ENCODE data around the gene LARGE1.

LARGE1 gene

GRCh38 chr22:33811208-33811607, 109.1 kb downstream of the LARGE1 start:
- TF ChIP-seq CTCF (IDR thresholded peaks at IDR 0.05; ENCODE audit: insufficient read depth, low read length) (no peak), POLR2AphosphoS5 (IDR thresholded peaks at IDR 0.05; ENCODE audit: low read depth) (no peak), SPI1 (IDR thresholded peaks at IDR 0.05; ENCODE audit: borderline replicate concordance, low read depth) (no peak), GABPA (IDR thresholded peaks at IDR 0.05; ENCODE audit: low read depth) (no peak), REST (IDR thresholded peaks at IDR 0.05; ENCODE audit: insufficient replicate concordance, low read depth) (no peak)
- Histone ChIP-seq H3K4me3 (replicated peaks; ENCODE audit: insufficient read depth, low read length) (no peak overlapping the region), H3K27me3 (ENCODE audit: insufficient read depth, poor library complexity, severe bottlenecking) (no peaks in the 10 kb centered on the region), H3K27ac (replicated peaks) (no peak overlapping the region)
- DNase-seq (ENCODE audit: low read depth in 1 of 2, low spot score in 1 of 2): no peak

GRCh38 chr22:33807470-33807869, 112.8 kb downstream of the LARGE1 start:
- DNase-seq (ENCODE audit: low read depth in 1 of 2, low spot score in 1 of 2): no peak
- no peak overlapping the region for H3K27ac ChIP-seq (replicated peaks)
- no peaks in the 10 kb centered on the region for H3K27me3 ChIP-seq (ENCODE audit: insufficient read depth, poor library complexity, severe bottlenecking)
- no peak overlapping the region for H3K4me3 ChIP-seq (replicated peaks; ENCODE audit: insufficient read depth, low read length)
- no peak for TF ChIP-seq CTCF (IDR thresholded peaks at IDR 0.05; ENCODE audit: insufficient read depth, low read length)
- TF ChIP-seq SPI1 (IDR thresholded peaks at IDR 0.05; ENCODE audit: borderline replicate concordance, low read depth): no peak
- TF ChIP-seq POLR2AphosphoS5 (IDR thresholded peaks at IDR 0.05; ENCODE audit: low read depth): no peak
- no peak for TF ChIP-seq GABPA (IDR thresholded peaks at IDR 0.05; ENCODE audit: low read depth)
- no peak for TF ChIP-seq REST (IDR thresholded peaks at IDR 0.05; ENCODE audit: insufficient replicate concordance, low read depth)

GRCh38 chr22:33806191-33806590, 114.1 kb downstream of the LARGE1 start:
- H3K4me3 ChIP-seq (replicated peaks; ENCODE audit: insufficient read depth, low read length): no peak overlapping the region
- no peaks in the 10 kb centered on the region for H3K27me3 ChIP-seq (ENCODE audit: insufficient read depth, poor library complexity, severe bottlenecking)
- no peak overlapping the region for H3K27ac ChIP-seq (replicated peaks)
- TF ChIP-seq REST (IDR thresholded peaks at IDR 0.05; ENCODE audit: insufficient replicate concordance, low read depth): no peak
- no peak for TF ChIP-seq SPI1 (IDR thresholded peaks at IDR 0.05; ENCODE audit: borderline replicate concordance, low read depth)
- no peak for TF ChIP-seq CTCF (IDR thresholded peaks at IDR 0.05; ENCODE audit: insufficient read depth, low read length)
- TF ChIP-seq GABPA (IDR thresholded peaks at IDR 0.05; ENCODE audit: low read depth): no peak
- no peak for TF ChIP-seq POLR2AphosphoS5 (IDR thresholded peaks at IDR 0.05; ENCODE audit: low read depth)
- no peak for DNase-seq (ENCODE audit: low read depth in 1 of 2, low spot score in 1 of 2)
